MV-4-11 (cell line): Measurements from ENCODE around the gene ARRDC4.

Experiments
- DNase-seq: peaks from one replicate; lab custom pipeline; 2025; lab: John Stamatoyannopoulos, UW

Gene ARRDC4

GRCh38 chr15:97998307-97999071 lies 38.0 kb downstream of the ARRDC4 start:
- DNase-seq = no peak

- no peak for DNase-seq
Observed at GRCh38 chr15:98000249-98001203, 40.0 kb downstream of the ARRDC4 start.

- no peak for DNase-seq
Observed at GRCh38 chr15:98001663-98002194, 41.2 kb downstream of the ARRDC4 start.

GRCh38 chr15:98002419-98002818 lies 41.9 kb downstream of the ARRDC4 start:
- no peak for DNase-seq

GRCh38 chr15:98002866-98003265 lies 42.4 kb downstream of the ARRDC4 start:
- no peak for DNase-seq

GRCh38 chr15:98003518-98003917 lies 43.0 kb downstream of the ARRDC4 start:
- DNase-seq = no peak

GRCh38 chr15:98003996-98004395 lies 43.5 kb downstream of the ARRDC4 start:
- no peak for DNase-seq

GRCh38 chr15:98005659-98006058 lies 45.2 kb downstream of the ARRDC4 start:
- DNase-seq = no peak

GRCh38 chr15:98009169-98009568 lies 48.7 kb downstream of the ARRDC4 start:
- no peak for DNase-seq

GRCh38 chr15:98009971-98010370 lies 49.5 kb downstream of the ARRDC4 start:
- no peak for DNase-seq

- no peak for DNase-seq
Observed at GRCh38 chr15:98012354-98012753, 51.9 kb downstream of the ARRDC4 start.

- no peak for DNase-seq
Observed at GRCh38 chr15:98013631-98014030, 53.1 kb downstream of the ARRDC4 start.

- DNase-seq = no peak
Observed at GRCh38 chr15:98017150-98017964, 56.9 kb downstream of the ARRDC4 start.

- DNase-seq = no peak
Observed at GRCh38 chr15:98018761-98019351, 58.4 kb downstream of the ARRDC4 start.
